ENCODE results near the gene ACOD1. TPM values are rescaled to one million over a fixed set of nuclear protein-coding genes. Genes with fewer than 3 reads are reported as not detected.

ACOD1 gene
- total and polyA plus RNA-seq, 10 of the 15 experiments (the other 5 are each of a cell fraction or from before 2014, with no cell fraction given): not detected

GRCh38 chr13:76991432-76991795 lies 43.1 kb downstream of the ACOD1 start (continued):
- TF ChIP-seq ZNF687 (IDR thresholded peaks at IDR 0.05) (no peak), ATF3 (IDR thresholded peaks at IDR 0.05; ENCODE audit: borderline replicate concordance, extremely low read depth, low read depth, low read length) (no peak), ELK1 (IDR thresholded peaks at IDR 0.05; ENCODE audit: low read depth, low read length) (no peak), ZZZ3 (IDR thresholded peaks at IDR 0.05; ENCODE audit: control insufficient read depth, insufficient read length, low read depth) (no peak), POLR2AphosphoS5 (IDR thresholded peaks at IDR 0.05; ENCODE audit: low read length) (no peak), CBX3 (IDR thresholded peaks at IDR 0.05; ENCODE audit: borderline replicate concordance, low read depth) (no peak), ZNF207 (IDR thresholded peaks at IDR 0.05; ENCODE audit: borderline replicate concordance) (no peak), SIN3A (IDR thresholded peaks at IDR 0.05; ENCODE audit: low read depth, low read length) (no peak; the same call in 1 of the 2 replicates), MYC (IDR thresholded peaks at IDR 0.05; ENCODE audit: insufficient read depth, insufficient read length, insufficient replicate concordance, low read length, severe bottlenecking) (no peak), NFXL1 (IDR thresholded peaks at IDR 0.05; ENCODE audit: borderline replicate concordance) (no peak), SMC3 (IDR thresholded peaks at IDR 0.05; ENCODE audit: borderline replicate concordance, low read length) (no peak), SIX5 (IDR thresholded peaks at IDR 0.05; ENCODE audit: low read depth, low read length, severe bottlenecking) (no peak), SREBF2 (IDR thresholded peaks at IDR 0.05; ENCODE audit: low read length) (no peak), PAX5 (IDR thresholded peaks at IDR 0.05; ENCODE audit: borderline replicate concordance, low read depth, low read length) (peak; percentile 71; the same call in 1 of the 2 replicates), YY1 (IDR thresholded peaks at IDR 0.05; ENCODE audit: low read depth, low read length) (no peak), HCFC1 (IDR thresholded peaks at IDR 0.05; ENCODE audit: low read length) (no peak), TCF12 (IDR thresholded peaks at IDR 0.05; ENCODE audit: low read depth, low read length) (peak; percentile 46; the same call in 1 of the 2 replicates), HSF1 (IDR thresholded peaks at IDR 0.05; ENCODE audit: low read depth, low read length) (no peak), SP1 (IDR thresholded peaks at IDR 0.05; ENCODE audit: low read depth, low read length) (peak; percentile 38), CHD2 (IDR thresholded peaks at IDR 0.05; ENCODE audit: borderline replicate concordance, low read depth, low read length) (0 out of 2 replicates have a peak, but pooled peaks have one; percentile 34), ATF2 (IDR thresholded peaks at IDR 0.05; ENCODE audit: low read length) (no peak), TARDBP (IDR thresholded peaks at IDR 0.05; ENCODE audit: borderline replicate concordance) (no peak), EGR1 (IDR thresholded peaks at IDR 0.05; ENCODE audit: borderline replicate concordance in 1 of 2, low read depth in 2 of 2, low read length in 2 of 2) (no peak), KDM1A (IDR thresholded peaks at IDR 0.05; ENCODE audit: borderline replicate concordance) (no peak)

All from GM12878 (cell line).